GM12864 (cell line): Measurements from ENCODE around the gene PTPMT1.

Experiments
- DNase-seq: peaks from one replicate; pipeline ENCODE4 v3.0.0-alpha.2; 2011; ENCODE audit warnings: low read depth
- H3K4me3 ChIP-seq: 2 replicates; pipeline ENCODE4 v1.5.1; 2011; ENCODE audit warnings: mild to moderate bottlenecking, low read depth, low read length, control low read depth
- TF ChIP-seq, protein P1 (sequence below): IDR thresholded peaks from 2 replicates; pipeline ENCODE4 v1.5.1; 2011; ENCODE audit warnings: low read depth, mild to moderate bottlenecking, moderate library complexity, low read length, control low read depth, inconsistent platforms; ENCODE audit errors: missing control alignments

Gene PTPMT1

GRCh38 chr11:47587039-47587716 is 21.8 kb downstream of the PTPMT1 start:
- no peak for DNase-seq
- TF ChIP-seq, protein P1, sequence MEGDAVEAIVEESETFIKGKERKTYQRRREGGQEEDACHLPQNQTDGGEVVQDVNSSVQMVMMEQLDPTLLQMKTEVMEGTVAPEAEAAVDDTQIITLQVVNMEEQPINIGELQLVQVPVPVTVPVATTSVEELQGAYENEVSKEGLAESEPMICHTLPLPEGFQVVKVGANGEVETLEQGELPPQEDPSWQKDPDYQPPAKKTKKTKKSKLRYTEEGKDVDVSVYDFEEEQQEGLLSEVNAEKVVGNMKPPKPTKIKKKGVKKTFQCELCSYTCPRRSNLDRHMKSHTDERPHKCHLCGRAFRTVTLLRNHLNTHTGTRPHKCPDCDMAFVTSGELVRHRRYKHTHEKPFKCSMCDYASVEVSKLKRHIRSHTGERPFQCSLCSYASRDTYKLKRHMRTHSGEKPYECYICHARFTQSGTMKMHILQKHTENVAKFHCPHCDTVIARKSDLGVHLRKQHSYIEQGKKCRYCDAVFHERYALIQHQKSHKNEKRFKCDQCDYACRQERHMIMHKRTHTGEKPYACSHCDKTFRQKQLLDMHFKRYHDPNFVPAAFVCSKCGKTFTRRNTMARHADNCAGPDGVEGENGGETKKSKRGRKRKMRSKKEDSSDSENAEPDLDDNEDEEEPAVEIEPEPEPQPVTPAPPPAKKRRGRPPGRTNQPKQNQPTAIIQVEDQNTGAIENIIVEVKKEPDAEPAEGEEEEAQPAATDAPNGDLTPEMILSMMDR = no peak
- H3K4me3 ChIP-seq = no peak overlapping the region

- TF ChIP-seq, protein P1 = no peak
- no peak overlapping the region for H3K4me3 ChIP-seq
- DNase-seq = no peak
Measured at GRCh38 chr11:47587723-47588326, 22.4 kb downstream of the PTPMT1 start.

DNA sequence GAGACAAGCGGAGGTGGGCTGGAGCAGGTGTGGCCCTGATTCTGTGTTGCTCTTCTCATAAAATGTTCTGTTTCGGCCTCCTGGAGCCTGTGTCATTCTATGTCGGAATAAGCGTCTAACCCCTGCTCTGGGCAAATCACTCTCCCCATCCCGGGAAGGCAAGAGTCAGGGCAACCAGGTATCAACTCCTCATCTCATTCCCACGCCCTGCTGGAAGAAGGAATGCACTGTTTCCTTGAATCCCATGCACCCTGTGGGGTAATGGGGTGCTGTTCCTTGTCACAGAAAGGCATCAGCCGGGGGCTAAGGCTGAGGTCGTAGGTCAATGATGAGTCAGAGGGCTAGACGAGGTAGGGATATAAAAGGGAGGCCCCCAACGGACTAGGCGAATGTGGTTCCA is 23.7 kb downstream of the PTPMT1 start:
- TF ChIP-seq, protein P1 = no peak
- DNase-seq = no peak
- H3K4me3 ChIP-seq = no peak overlapping the region

DNA sequence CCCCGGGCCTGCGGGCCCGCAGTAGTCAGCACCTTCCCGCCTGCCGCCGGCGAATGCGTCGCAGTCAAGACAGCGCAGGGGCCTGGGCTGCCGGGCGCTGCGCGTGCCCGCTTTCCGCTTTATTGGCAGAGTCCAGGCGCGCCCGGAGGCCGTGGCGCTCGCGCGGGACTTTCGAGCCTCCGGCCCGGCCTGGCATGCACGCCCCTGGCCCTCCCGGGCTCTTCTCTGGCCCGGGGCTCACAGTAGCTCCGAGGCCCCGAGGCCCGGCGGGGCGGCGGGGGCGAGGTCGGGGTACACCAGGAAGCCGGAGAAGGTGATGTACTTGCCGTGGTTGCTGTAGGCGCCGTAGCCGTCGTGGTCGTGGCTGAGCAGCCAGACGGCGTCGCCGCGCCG is 24.2 kb downstream of the PTPMT1 start:
- no peak overlapping the region for H3K4me3 ChIP-seq
- TF ChIP-seq, protein P1 = no peak
- no peak for DNase-seq

DNA sequence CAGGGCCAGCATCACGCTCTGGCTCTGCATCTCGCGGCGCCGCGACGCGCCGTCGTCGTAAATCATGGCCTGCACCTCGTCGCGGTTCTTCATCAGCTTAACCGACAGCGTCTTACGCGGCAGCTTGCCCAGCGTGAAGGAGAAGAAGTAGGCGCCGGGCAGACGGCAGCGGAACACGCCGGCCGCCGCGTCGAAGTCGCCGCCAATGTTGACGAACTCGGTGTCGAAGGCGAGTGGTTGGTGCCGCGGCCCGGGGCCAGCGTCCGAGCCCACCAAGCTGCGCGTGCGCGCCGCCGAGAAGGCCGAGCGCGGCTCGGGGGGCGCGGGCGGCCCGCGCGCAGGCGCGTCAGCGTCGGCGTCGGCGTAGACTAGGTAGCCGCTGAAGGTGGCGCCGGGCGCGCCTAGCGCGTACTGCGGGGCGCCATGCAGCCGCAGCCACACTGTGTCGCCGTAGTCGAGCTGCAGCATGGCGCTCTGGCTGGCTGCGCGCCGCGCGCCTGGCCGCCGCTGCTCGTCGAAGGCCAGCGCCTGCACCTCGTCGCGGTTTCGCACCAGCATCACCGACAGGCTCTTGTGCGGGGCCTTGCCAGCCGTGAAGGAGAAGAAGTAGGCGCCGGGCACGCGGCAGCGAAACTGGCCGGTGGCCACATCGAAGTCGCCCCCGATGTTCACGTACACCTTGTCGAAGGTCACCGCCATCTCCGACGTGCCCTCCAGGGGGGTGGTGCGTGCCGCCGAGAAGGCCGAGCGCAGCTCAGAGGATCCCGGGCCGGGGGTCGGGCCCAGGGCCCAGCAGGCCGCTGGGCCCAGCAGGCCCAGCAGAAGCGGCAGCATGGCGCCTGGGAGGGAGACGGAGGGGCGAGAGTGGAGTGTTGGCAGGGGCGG is 24.8 kb downstream of the PTPMT1 start:
- no peak for DNase-seq
- H3K4me3 ChIP-seq = no peak overlapping the region
- TF ChIP-seq, protein P1 = no peak

GRCh38 chr11:47591764-47592163 is 26.4 kb downstream of the PTPMT1 start:
- no peak for DNase-seq
- TF ChIP-seq, protein P1 = no peak
- no peak overlapping the region for H3K4me3 ChIP-seq
